Skeletal muscle satellite cell (primary cell): ENCODE data around the gene IFT27.

Source experiments
- H3K27me3 ChIP-seq: 2 replicates; pipeline ENCODE4 v1.7.0; 2013; ENCODE audit warnings: low read length; ENCODE audit not compliant: control insufficient read depth, insufficient read depth
- H3K36me3 ChIP-seq: 2 replicates; pipeline ENCODE4 v1.7.0; 2013; ENCODE audit warnings: mild to moderate bottlenecking, control low read depth, low read length; ENCODE audit not compliant: insufficient read depth
- H3K4me1 ChIP-seq: 2 replicates; pipeline ENCODE4 v1.7.0; 2013; ENCODE audit warnings: low read length; ENCODE audit not compliant: control insufficient read depth, insufficient read depth
- H3K4me2 ChIP-seq: 2 replicates; pipeline ENCODE4 v1.7.0; 2013; ENCODE audit warnings: mild to moderate bottlenecking, low read length
- H3K4me3 ChIP-seq: 2 replicates; pipeline ENCODE4 v1.7.0; 2013; ENCODE audit warnings: low read length
- H3K9ac ChIP-seq: 2 replicates; pipeline ENCODE4 v1.7.0; 2013; ENCODE audit warnings: mild to moderate bottlenecking, low read depth, low read length, moderate library complexity
- H3K9me3 ChIP-seq: replicated peaks from 2 replicates; pipeline ENCODE4 v1.7.0; 2013; ENCODE audit warnings: mild to moderate bottlenecking, control low read depth, low read length

Gene IFT27

GRCh38 chr22:36795633-36796032 is 19.7 kb upstream of the IFT27 start:
- no peak overlapping the region for H3K4me2 ChIP-seq
- H3K9ac ChIP-seq, result no peak overlapping the region
- H3K27me3 ChIP-seq, result peaks cover 73% of the 10 kb centered on the region
- no peak overlapping the region for H3K4me3 ChIP-seq
- H3K4me1 ChIP-seq, result no peaks in the 10 kb centered on the region
- H3K36me3 ChIP-seq, result no peaks in the 10 kb centered on the region
- no peaks in the 10 kb centered on the region for H3K9me3 ChIP-seq

GRCh38 chr22:36790648-36791047 is 14.7 kb upstream of the IFT27 start:
- Histone ChIP-seq H3K4me3 (no peak overlapping the region), H3K4me1 (no peaks in the 10 kb centered on the region), H3K9me3 (no peaks in the 10 kb centered on the region), H3K4me2 (no peak overlapping the region), H3K27me3 (peaks cover 68% of the 10 kb centered on the region), H3K9ac (no peak overlapping the region), H3K36me3 (no peaks in the 10 kb centered on the region)

GRCh38 chr22:36787204-36787988 is 11.5 kb upstream of the IFT27 start:
- Histone ChIP-seq H3K9ac (no peak overlapping the region), H3K4me2 (no peak overlapping the region), H3K36me3 (no peaks in the 10 kb centered on the region), H3K27me3 (peaks cover 71% of the 10 kb centered on the region), H3K9me3 (no peaks in the 10 kb centered on the region), H3K4me3 (no peak overlapping the region), H3K4me1 (no peaks in the 10 kb centered on the region)

- Histone ChIP-seq H3K36me3 (no peaks in the 10 kb centered on the region), H3K4me1 (peaks cover 8% of the 10 kb centered on the region), H3K4me2 (no peak overlapping the region), H3K9me3 (no peaks in the 10 kb centered on the region), H3K4me3 (no peak overlapping the region), H3K27me3 (peaks cover 53% of the 10 kb centered on the region), H3K9ac (no peak overlapping the region)
Observed at GRCh38 chr22:36783743-36784142, 7.8 kb upstream of the IFT27 start.

GRCh38 chr22:36781656-36782627 is 6.0 kb upstream of the IFT27 start:
- Histone ChIP-seq H3K27me3 (peaks cover 40% of the 10 kb centered on the region), H3K4me2 (peak overlapping the region; percentile 38), H3K4me3 (no peak overlapping the region), H3K4me1 (peaks cover 8% of the 10 kb centered on the region), H3K9me3 (no peaks in the 10 kb centered on the region), H3K36me3 (no peaks in the 10 kb centered on the region), H3K9ac (no peak overlapping the region)

GRCh38 chr22:36778020-36778419 is 2.1 kb upstream of the IFT27 start:
- Histone ChIP-seq H3K36me3 (no peaks in the 10 kb centered on the region), H3K4me3 (no peak overlapping the region), H3K27me3 (peaks cover 9% of the 10 kb centered on the region), H3K4me2 (no peak overlapping the region), H3K9me3 (no peaks in the 10 kb centered on the region), H3K4me1 (peaks cover 21% of the 10 kb centered on the region), H3K9ac (no peak overlapping the region)

- Histone ChIP-seq H3K4me2 (peak overlapping the region; percentile 74), H3K36me3 (no peaks in the 10 kb centered on the region), H3K9ac (peak overlapping the region; percentile 7), H3K4me3 (peak overlapping the region; percentile 54), H3K9me3 (no peaks in the 10 kb centered on the region), H3K4me1 (peaks cover 16% of the 10 kb centered on the region), H3K27me3 (no peaks in the 10 kb centered on the region)
Observed at GRCh38 chr22:36776722-36777121, 803 bp upstream of the IFT27 start.

- Histone ChIP-seq H3K9ac (peak overlapping the region; percentile 81), H3K4me2 (peak overlapping the region; percentile 88), H3K27me3 (no peaks in the 10 kb centered on the region), H3K4me3 (peak overlapping the region; percentile 75), H3K4me1 (peaks cover 13% of the 10 kb centered on the region), H3K36me3 (no peaks in the 10 kb centered on the region), H3K9me3 (no peaks in the 10 kb centered on the region)
Observed at GRCh38 chr22:36775586-36775963, 344 bp downstream of the IFT27 start.

- Histone ChIP-seq H3K4me1 (peaks cover 13% of the 10 kb centered on the region), H3K27me3 (no peaks in the 10 kb centered on the region), H3K9me3 (no peaks in the 10 kb centered on the region), H3K36me3 (no peaks in the 10 kb centered on the region), H3K4me3 (no peak overlapping the region), H3K9ac (no peak overlapping the region), H3K4me2 (no peak overlapping the region)
Observed at GRCh38 chr22:36773935-36774334, 2.0 kb downstream of the IFT27 start.

- Histone ChIP-seq H3K4me1 (peaks cover 13% of the 10 kb centered on the region), H3K36me3 (no peaks in the 10 kb centered on the region), H3K9ac (no peak overlapping the region), H3K4me2 (no peak overlapping the region), H3K27me3 (no peaks in the 10 kb centered on the region), H3K4me3 (no peak overlapping the region), H3K9me3 (no peaks in the 10 kb centered on the region)
Observed at GRCh38 chr22:36772451-36772850, 3.5 kb downstream of the IFT27 start.

GRCh38 chr22:36771356-36772063 is 4.4 kb downstream of the IFT27 start:
- Histone ChIP-seq H3K9me3 (no peaks in the 10 kb centered on the region), H3K9ac (no peak overlapping the region), H3K4me1 (peaks cover 10% of the 10 kb centered on the region), H3K4me2 (no peak overlapping the region), H3K36me3 (no peaks in the 10 kb centered on the region), H3K27me3 (no peaks in the 10 kb centered on the region), H3K4me3 (no peak overlapping the region)
